Measurements from ENCODE around the gene EYA4.

The EYA4 gene

GRCh38 chr6:133348846-133349245 lies 107.7 kb downstream of the EYA4 start:
- no peak for DNase-seq (ENCODE audit: low spot score)

GRCh38 chr6:133350928-133351327 lies 109.8 kb downstream of the EYA4 start:
- TF ChIP-seq CTCF (IDR thresholded peaks at IDR 0.05; ENCODE audit: extremely low read depth, missing control alignments) = no peak
- no peak for DNase-seq (ENCODE audit: low spot score)

More at GRCh38 chr6:133348846-133349245, 107.7 kb downstream of the EYA4 start:
- no peak for TF ChIP-seq CTCF (IDR thresholded peaks at IDR 0.05; ENCODE audit: extremely low read depth, missing control alignments)

- TF ChIP-seq CTCF (IDR thresholded peaks at IDR 0.05; ENCODE audit: extremely low read depth, missing control alignments) = no peak
- DNase-seq (ENCODE audit: low spot score) = no peak
Measured at GRCh38 chr6:133352046-133352445, 110.9 kb downstream of the EYA4 start.

- no peak for DNase-seq (ENCODE audit: low spot score)
- no peak for TF ChIP-seq CTCF (IDR thresholded peaks at IDR 0.05; ENCODE audit: extremely low read depth, missing control alignments)
Measured at GRCh38 chr6:133353061-133353460, 111.9 kb downstream of the EYA4 start.

GRCh38 chr6:133355922-133356321 lies 114.8 kb downstream of the EYA4 start:
- TF ChIP-seq CTCF (IDR thresholded peaks at IDR 0.05; ENCODE audit: extremely low read depth, missing control alignments) = no peak
- DNase-seq (ENCODE audit: low spot score) = no peak

- no peak for DNase-seq (ENCODE audit: low spot score)
- TF ChIP-seq CTCF (IDR thresholded peaks at IDR 0.05; ENCODE audit: extremely low read depth, missing control alignments) = no peak
Measured at GRCh38 chr6:133358574-133359150, 117.5 kb downstream of the EYA4 start.

GRCh38 chr6:133359256-133359655 lies 118.1 kb downstream of the EYA4 start:
- TF ChIP-seq CTCF (IDR thresholded peaks at IDR 0.05; ENCODE audit: extremely low read depth, missing control alignments) = no peak
- no peak for DNase-seq (ENCODE audit: low spot score)
